ENCODE measurements around the gene FAM81B.

The FAM81B gene

DNA sequence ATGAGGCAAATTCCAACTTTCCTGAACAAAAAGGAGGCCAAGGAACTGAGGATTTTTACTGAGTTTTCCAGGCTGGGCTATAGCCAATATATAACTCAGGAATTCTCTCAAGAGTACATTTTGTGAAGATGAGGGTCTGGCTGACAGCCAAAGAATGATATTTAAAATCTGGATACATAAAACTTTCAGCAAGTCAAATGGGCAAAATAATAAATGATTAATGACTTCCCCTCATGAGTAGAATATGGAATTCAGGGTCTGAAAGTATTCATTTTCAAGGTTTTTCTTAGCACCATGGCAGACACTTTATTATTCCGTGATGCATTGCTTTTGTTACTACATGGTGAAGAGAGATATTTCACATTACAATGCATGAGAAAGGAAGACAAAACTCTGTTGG, 7.8 kb downstream of the FAM81B start:
- H3K9me3 ChIP-seq (ENCODE audit: control insufficient read depth, low read length): no peaks in the 10 kb centered on the region
- H3K27ac ChIP-seq: no peak overlapping the region
- H3K27me3 ChIP-seq (ENCODE audit: control insufficient read depth, insufficient read depth, low read length): no peaks in the 10 kb centered on the region
- H3K36me3 ChIP-seq (ENCODE audit: control insufficient read depth, insufficient read depth, low read length): no peaks in the 10 kb centered on the region
- no peaks in the 10 kb centered on the region for H3K4me1 ChIP-seq
- no peaks in the 10 kb centered on the region for H3K79me2 ChIP-seq
- no peak overlapping the region for H3K4me3 ChIP-seq (ENCODE audit: low read depth, low read length)
- H2AFZ ChIP-seq: no peak overlapping the region
- no peak overlapping the region for H3K4me2 ChIP-seq (ENCODE audit: low read length)
- TF ChIP-seq, protein P1, sequence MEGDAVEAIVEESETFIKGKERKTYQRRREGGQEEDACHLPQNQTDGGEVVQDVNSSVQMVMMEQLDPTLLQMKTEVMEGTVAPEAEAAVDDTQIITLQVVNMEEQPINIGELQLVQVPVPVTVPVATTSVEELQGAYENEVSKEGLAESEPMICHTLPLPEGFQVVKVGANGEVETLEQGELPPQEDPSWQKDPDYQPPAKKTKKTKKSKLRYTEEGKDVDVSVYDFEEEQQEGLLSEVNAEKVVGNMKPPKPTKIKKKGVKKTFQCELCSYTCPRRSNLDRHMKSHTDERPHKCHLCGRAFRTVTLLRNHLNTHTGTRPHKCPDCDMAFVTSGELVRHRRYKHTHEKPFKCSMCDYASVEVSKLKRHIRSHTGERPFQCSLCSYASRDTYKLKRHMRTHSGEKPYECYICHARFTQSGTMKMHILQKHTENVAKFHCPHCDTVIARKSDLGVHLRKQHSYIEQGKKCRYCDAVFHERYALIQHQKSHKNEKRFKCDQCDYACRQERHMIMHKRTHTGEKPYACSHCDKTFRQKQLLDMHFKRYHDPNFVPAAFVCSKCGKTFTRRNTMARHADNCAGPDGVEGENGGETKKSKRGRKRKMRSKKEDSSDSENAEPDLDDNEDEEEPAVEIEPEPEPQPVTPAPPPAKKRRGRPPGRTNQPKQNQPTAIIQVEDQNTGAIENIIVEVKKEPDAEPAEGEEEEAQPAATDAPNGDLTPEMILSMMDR (IDR thresholded peaks at IDR 0.05): no peak
- no peak overlapping the region for H3K9ac ChIP-seq

DNA sequence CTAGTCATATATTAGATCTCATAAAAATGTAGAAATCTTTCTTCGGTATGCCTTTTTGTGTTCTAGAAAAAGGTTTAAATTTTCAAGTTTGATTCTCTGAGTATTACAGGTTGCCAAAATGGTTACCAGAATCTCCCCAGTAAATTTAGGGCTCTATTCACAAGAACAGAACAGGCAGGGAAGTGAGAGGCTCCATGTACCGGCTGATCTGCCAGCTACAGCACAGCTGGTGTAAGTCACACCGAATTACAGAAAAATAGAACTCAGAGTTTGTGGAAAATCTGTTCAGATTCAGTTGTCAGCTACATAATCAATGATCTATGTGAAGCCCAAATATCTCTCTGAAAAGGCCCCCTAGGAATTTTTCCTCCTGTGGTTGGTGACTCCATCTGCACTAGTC, 10.5 kb downstream of the FAM81B start:
- H3K27ac ChIP-seq: no peak overlapping the region

DNA sequence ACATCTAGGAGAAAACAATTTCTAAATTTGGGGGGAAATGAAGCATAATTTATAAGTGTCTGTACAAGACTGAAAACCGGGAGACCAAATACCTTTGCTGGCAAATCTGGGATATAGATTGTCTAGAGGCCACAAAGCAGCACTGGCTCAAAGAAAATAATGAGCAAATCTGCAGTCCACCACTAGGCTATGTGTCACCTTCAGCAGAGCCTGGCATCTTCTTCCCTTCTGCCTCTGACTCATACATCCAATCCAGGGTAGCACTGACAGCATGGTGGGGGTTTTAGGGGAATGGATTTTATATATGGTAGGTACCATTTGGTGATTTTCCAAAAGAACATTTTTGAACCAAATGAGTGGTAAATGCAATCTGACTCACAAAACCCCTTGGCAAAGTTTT, 12.8 kb downstream of the FAM81B start:
- Histone ChIP-seq H3K27ac (no peak overlapping the region), H3K4me2 (ENCODE audit: low read length) (no peak overlapping the region), H3K27me3 (ENCODE audit: control insufficient read depth, insufficient read depth, low read length) (no peaks in the 10 kb centered on the region), H3K36me3 (ENCODE audit: control insufficient read depth, insufficient read depth, low read length) (no peaks in the 10 kb centered on the region), H3K4me3 (ENCODE audit: low read depth, low read length) (no peak overlapping the region), H2AFZ (no peak overlapping the region), H3K79me2 (no peaks in the 10 kb centered on the region), H3K9ac (no peak overlapping the region), H3K4me1 (no peaks in the 10 kb centered on the region), H3K9me3 (ENCODE audit: control insufficient read depth, low read length) (no peaks in the 10 kb centered on the region)
- TF ChIP-seq, protein P1 (IDR thresholded peaks at IDR 0.05): no peak

More for the DNA sequence above, 10.5 kb downstream of the FAM81B start:
- Histone ChIP-seq H3K79me2 (no peaks in the 10 kb centered on the region), H3K4me3 (ENCODE audit: low read depth, low read length) (no peak overlapping the region), H3K9ac (no peak overlapping the region), H2AFZ (no peak overlapping the region), H3K4me1 (no peaks in the 10 kb centered on the region), H3K9me3 (ENCODE audit: control insufficient read depth, low read length) (no peaks in the 10 kb centered on the region), H3K4me2 (ENCODE audit: low read length) (no peak overlapping the region), H3K27me3 (ENCODE audit: control insufficient read depth, insufficient read depth, low read length) (no peaks in the 10 kb centered on the region), H3K36me3 (ENCODE audit: control insufficient read depth, insufficient read depth, low read length) (no peaks in the 10 kb centered on the region)
- TF ChIP-seq, protein P1 (IDR thresholded peaks at IDR 0.05): no peak

DNA sequence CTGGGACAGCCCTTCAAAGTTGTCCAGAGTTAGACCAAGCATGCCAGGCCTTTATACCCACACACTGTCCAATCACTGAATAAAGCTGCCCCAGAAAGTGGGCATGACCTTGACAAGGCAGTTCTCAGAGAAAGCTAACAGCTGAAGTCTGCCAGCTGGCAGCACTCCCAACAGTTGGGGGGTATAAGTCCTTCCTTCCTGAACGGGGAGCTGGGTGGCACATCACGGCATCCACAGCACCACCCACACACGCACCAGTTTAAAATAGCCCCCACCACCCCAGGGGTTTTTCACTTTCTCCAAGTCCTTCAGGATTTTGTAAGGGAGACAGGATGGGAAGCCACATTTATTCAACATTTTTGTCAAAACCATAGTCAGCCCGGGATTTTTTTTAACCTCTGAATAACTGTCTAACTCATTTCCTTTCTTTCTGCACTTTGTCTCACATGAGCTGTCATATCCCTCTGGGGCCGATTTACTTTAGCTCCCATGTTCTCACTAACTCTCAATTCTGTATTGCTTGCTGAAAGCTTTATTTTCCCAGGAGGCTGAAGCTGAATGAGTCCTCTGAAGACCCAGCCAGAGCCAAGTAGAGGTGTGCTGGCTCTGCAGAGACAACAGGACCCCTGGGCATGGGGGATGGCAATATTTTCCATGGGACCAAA, 15.4 kb downstream of the FAM81B start:
- no peaks in the 10 kb centered on the region for H3K9me3 ChIP-seq (ENCODE audit: control insufficient read depth, low read length)
- no peaks in the 10 kb centered on the region for H3K4me1 ChIP-seq
- H3K79me2 ChIP-seq: no peaks in the 10 kb centered on the region
- no peaks in the 10 kb centered on the region for H3K36me3 ChIP-seq (ENCODE audit: control insufficient read depth, insufficient read depth, low read length)
- no peak overlapping the region for H2AFZ ChIP-seq
- no peaks in the 10 kb centered on the region for H3K27me3 ChIP-seq (ENCODE audit: control insufficient read depth, insufficient read depth, low read length)
- no peak overlapping the region for H3K9ac ChIP-seq
- TF ChIP-seq, protein P1 (IDR thresholded peaks at IDR 0.05): no peak
- no peak overlapping the region for H3K27ac ChIP-seq
- no peak overlapping the region for H3K4me2 ChIP-seq (ENCODE audit: low read length)
- H3K4me3 ChIP-seq (ENCODE audit: low read depth, low read length): no peak overlapping the region

DNA sequence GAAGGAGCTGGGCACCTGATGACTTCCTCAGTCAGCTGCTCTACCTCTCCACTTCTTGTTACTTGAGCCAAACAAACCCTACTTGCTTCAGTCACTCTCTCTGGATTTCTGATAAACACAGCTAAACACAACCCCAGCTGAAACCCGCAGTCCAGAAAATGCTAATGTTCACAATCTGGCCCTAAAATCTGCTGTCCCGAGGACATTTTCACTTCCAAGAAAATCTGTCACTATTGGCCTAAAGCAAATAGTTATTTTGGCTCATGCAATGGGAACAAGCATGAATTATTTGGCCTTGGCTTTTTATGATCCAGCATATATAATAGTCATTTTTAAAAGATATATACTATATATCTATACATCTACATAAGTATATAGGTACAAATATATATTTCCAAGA, 19.1 kb downstream of the FAM81B start:
- no peaks in the 10 kb centered on the region for H3K27me3 ChIP-seq (ENCODE audit: control insufficient read depth, insufficient read depth, low read length)
- H2AFZ ChIP-seq: peak overlapping the region; percentile 47
- H3K36me3 ChIP-seq (ENCODE audit: control insufficient read depth, insufficient read depth, low read length): no peaks in the 10 kb centered on the region
- H3K79me2 ChIP-seq: no peaks in the 10 kb centered on the region
- H3K9ac ChIP-seq: no peak overlapping the region
- H3K27ac ChIP-seq: peak overlapping the region; percentile 53
- no peak overlapping the region for H3K4me3 ChIP-seq (ENCODE audit: low read depth, low read length)
- TF ChIP-seq, protein P1 (IDR thresholded peaks at IDR 0.05): no peak
- H3K4me2 ChIP-seq (ENCODE audit: low read length): no peak overlapping the region
- H3K9me3 ChIP-seq (ENCODE audit: control insufficient read depth, low read length): no peaks in the 10 kb centered on the region
- H3K4me1 ChIP-seq: no peaks in the 10 kb centered on the region
